Measurements from ENCODE around the gene CTSH.

The CTSH gene

GRCh38 chr15:78923480-78924360 is 21.1 kb downstream of the CTSH start:
- no peak overlapping the region for H3K4me3 ChIP-seq (ENCODE audit: low read depth, low read length)
- no peak for DNase-seq (ENCODE audit: low read depth, low spot score)
- in situ Hi-C loops (cut with HindIII; ENCODE audit: low sequenced_read_pairs), result no loop called here
- no peak for TF ChIP-seq CTCF (IDR thresholded peaks at IDR 0.05; ENCODE audit: low read depth, low read length)

GRCh38 chr15:78923015-78923414 is 21.8 kb downstream of the CTSH start:
- no peak for DNase-seq (ENCODE audit: low read depth, low spot score)
- in situ Hi-C loops (cut with HindIII; ENCODE audit: low sequenced_read_pairs), result no loop called here
- TF ChIP-seq CTCF (IDR thresholded peaks at IDR 0.05; ENCODE audit: low read depth, low read length), result no peak
- no peak overlapping the region for H3K4me3 ChIP-seq (ENCODE audit: low read depth, low read length)

GRCh38 chr15:78922527-78922926 is 22.3 kb downstream of the CTSH start:
- no peak for DNase-seq (ENCODE audit: low read depth, low spot score)
- TF ChIP-seq CTCF (IDR thresholded peaks at IDR 0.05; ENCODE audit: low read depth, low read length), result no peak
- in situ Hi-C loops (cut with HindIII; ENCODE audit: low sequenced_read_pairs), result no loop called here

GRCh38 chr15:78921940-78922339 is 22.9 kb downstream of the CTSH start:
- in situ Hi-C loops (cut with HindIII; ENCODE audit: low sequenced_read_pairs), result no loop called here

More at GRCh38 chr15:78922527-78922926, 22.3 kb downstream of the CTSH start:
- no peak overlapping the region for H3K4me3 ChIP-seq (ENCODE audit: low read depth, low read length)

DNA sequence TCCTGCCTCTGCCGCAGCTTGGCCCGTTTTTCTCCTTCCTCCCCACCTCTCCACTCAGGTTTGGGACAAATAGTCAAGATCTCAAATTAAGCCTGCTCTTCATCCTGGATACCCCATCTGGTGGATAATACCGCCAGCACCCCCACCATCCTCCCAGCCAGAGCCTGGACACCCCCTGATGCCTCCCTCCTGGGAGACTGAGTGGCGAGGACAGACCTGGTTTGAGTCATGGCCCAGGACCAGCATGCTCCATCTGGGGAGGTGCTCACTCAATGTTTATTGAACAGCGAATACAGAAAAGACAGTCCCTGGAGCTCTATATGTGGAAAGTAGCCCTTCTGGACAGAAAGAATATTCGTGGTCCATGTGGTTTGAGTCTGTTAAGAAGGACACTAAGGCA is 23.3 kb downstream of the CTSH start:
- H3K4me3 ChIP-seq (ENCODE audit: low read depth, low read length), result no peak overlapping the region
- DNase-seq (ENCODE audit: low read depth, low spot score), result no peak
- no peak for TF ChIP-seq CTCF (IDR thresholded peaks at IDR 0.05; ENCODE audit: low read depth, low read length)
- in situ Hi-C loops (cut with HindIII; ENCODE audit: low sequenced_read_pairs), result no loop called here

More at GRCh38 chr15:78921940-78922339, 22.9 kb downstream of the CTSH start:
- DNase-seq (ENCODE audit: low read depth, low spot score), result no peak
- H3K4me3 ChIP-seq (ENCODE audit: low read depth, low read length), result no peak overlapping the region
- no peak for TF ChIP-seq CTCF (IDR thresholded peaks at IDR 0.05; ENCODE audit: low read depth, low read length)

DNA sequence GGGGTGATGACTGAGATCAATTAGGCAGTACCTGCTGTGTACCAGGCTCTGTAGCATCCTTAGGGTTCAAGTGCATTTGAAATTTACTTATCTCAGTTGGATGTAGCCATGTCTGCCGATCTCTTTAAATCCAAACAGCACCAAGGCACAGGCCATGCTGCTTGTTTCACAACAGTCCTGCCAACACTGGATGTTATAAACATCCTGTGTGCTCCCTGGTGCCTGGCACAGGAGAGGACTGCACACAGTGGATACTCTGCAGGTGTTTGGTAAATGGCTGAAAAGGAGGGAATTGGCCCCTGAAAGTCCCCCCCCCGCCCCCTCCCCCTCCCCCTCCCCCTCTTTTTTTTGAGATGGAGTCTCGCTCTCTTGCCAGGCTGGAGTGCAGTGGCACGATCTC is 27.0 kb downstream of the CTSH start:
- in situ Hi-C loops (cut with HindIII; ENCODE audit: low sequenced_read_pairs), result no loop called here
- no peak for DNase-seq (ENCODE audit: low read depth, low spot score)
- no peak overlapping the region for H3K4me3 ChIP-seq (ENCODE audit: low read depth, low read length)
- TF ChIP-seq CTCF (IDR thresholded peaks at IDR 0.05; ENCODE audit: low read depth, low read length), result no peak

Data from astrocyte of the spinal cord (primary cell).